Measurements from ENCODE around the gene DEPP1.

Gene DEPP1

GRCh38 chr10:44990302-44990655 is 11.7 kb upstream of the DEPP1 start:
- TF ChIP-seq RAD21 (IDR thresholded peaks at IDR 0.05; ENCODE audit: low read depth), result 0 out of 2 replicates have a peak, but pooled peaks have one; percentile 16
- no peak for TF ChIP-seq USF1 (IDR thresholded peaks at IDR 0.05)

GRCh38 chr10:44989597-44990301 is 11.1 kb upstream of the DEPP1 start:
- TF ChIP-seq TCF12 (IDR thresholded peaks at IDR 0.05; ENCODE audit: low read depth), result no peak
- no peak for TF ChIP-seq YY1 (IDR thresholded peaks at IDR 0.05; ENCODE audit: low read depth)
- TF ChIP-seq CEBPB (IDR thresholded peaks at IDR 0.05), result no peak
- TF ChIP-seq TAF1 (IDR thresholded peaks at IDR 0.05; ENCODE audit: low read depth), result no peak
- TF ChIP-seq EGR1 (IDR thresholded peaks at IDR 0.05), result no peak
- TF ChIP-seq MAX (IDR thresholded peaks at IDR 0.05), result no peak
- no peak for TF ChIP-seq CREB1 (IDR thresholded peaks at IDR 0.05; ENCODE audit: low read depth)
- no peak for TF ChIP-seq ZBTB7A (IDR thresholded peaks at IDR 0.05; ENCODE audit: low read depth)
- no peak for TF ChIP-seq EP300 (IDR thresholded peaks at IDR 0.05; ENCODE audit: borderline replicate concordance)
- TF ChIP-seq TEAD4 (IDR thresholded peaks at IDR 0.05), result no peak
- TF ChIP-seq RAD21 (IDR thresholded peaks at IDR 0.05; ENCODE audit: low read depth), result no peak
- TF ChIP-seq FOXM1 (IDR thresholded peaks at IDR 0.05; ENCODE audit: borderline replicate concordance, low read depth), result no peak
- TF ChIP-seq NFIC (IDR thresholded peaks at IDR 0.05), result no peak

GRCh38 chr10:44988957-44989585 is 10.5 kb upstream of the DEPP1 start:
- TF ChIP-seq TCF12 (IDR thresholded peaks at IDR 0.05; ENCODE audit: low read depth) (no peak), TEAD4 (IDR thresholded peaks at IDR 0.05) (no peak), CREB1 (IDR thresholded peaks at IDR 0.05; ENCODE audit: low read depth) (no peak), NFIC (IDR thresholded peaks at IDR 0.05) (no peak), EP300 (IDR thresholded peaks at IDR 0.05; ENCODE audit: borderline replicate concordance) (no peak), RAD21 (IDR thresholded peaks at IDR 0.05; ENCODE audit: low read depth) (no peak), MAX (IDR thresholded peaks at IDR 0.05) (no peak), FOXM1 (IDR thresholded peaks at IDR 0.05; ENCODE audit: borderline replicate concordance, low read depth) (no peak), EGR1 (IDR thresholded peaks at IDR 0.05) (no peak), TAF1 (IDR thresholded peaks at IDR 0.05; ENCODE audit: low read depth) (no peak), ZBTB7A (IDR thresholded peaks at IDR 0.05; ENCODE audit: low read depth) (no peak), CEBPB (IDR thresholded peaks at IDR 0.05) (no peak), USF1 (IDR thresholded peaks at IDR 0.05) (no peak), REST (IDR thresholded peaks at IDR 0.05; ENCODE audit: low read depth) (no peak), YY1 (IDR thresholded peaks at IDR 0.05; ENCODE audit: low read depth) (no peak)

- no peak for TF ChIP-seq RAD21 (IDR thresholded peaks at IDR 0.05; ENCODE audit: low read depth)
Measured at GRCh38 chr10:44986670-44987069, 8.1 kb upstream of the DEPP1 start.

GRCh38 chr10:44986179-44986578 is 7.6 kb upstream of the DEPP1 start:
- no peak for TF ChIP-seq ZBTB7A (IDR thresholded peaks at IDR 0.05; ENCODE audit: low read depth)
- no peak for TF ChIP-seq MAX (IDR thresholded peaks at IDR 0.05)
- TF ChIP-seq EP300 (IDR thresholded peaks at IDR 0.05; ENCODE audit: borderline replicate concordance), result no peak
- no peak for TF ChIP-seq REST (IDR thresholded peaks at IDR 0.05; ENCODE audit: low read depth)
- TF ChIP-seq TEAD4 (IDR thresholded peaks at IDR 0.05), result no peak
- TF ChIP-seq FOXM1 (IDR thresholded peaks at IDR 0.05; ENCODE audit: borderline replicate concordance, low read depth), result no peak
- TF ChIP-seq CEBPB (IDR thresholded peaks at IDR 0.05), result no peak
- no peak for TF ChIP-seq CREB1 (IDR thresholded peaks at IDR 0.05; ENCODE audit: low read depth)
- TF ChIP-seq NFIC (IDR thresholded peaks at IDR 0.05), result no peak
- TF ChIP-seq YY1 (IDR thresholded peaks at IDR 0.05; ENCODE audit: low read depth), result no peak
- no peak for TF ChIP-seq TCF12 (IDR thresholded peaks at IDR 0.05; ENCODE audit: low read depth)
